HepG2 (cell line): Measurements from ENCODE around the gene TMEM170B. TPM values are rescaled to one million over a fixed set of nuclear protein-coding genes. Genes with fewer than 3 reads are reported as not detected.

Source experiments
- AHDC1 ChIP-seq: sonication (generic); formaldehyde crosslinking; IDR thresholded peaks from 2 replicates; pipeline ENCODE4 v1.5.1; 2020; ENCODE audit warnings: mild to moderate bottlenecking, missing genetic modification reagents, borderline replicate concordance
- IKZF5 ChIP-seq: IDR thresholded peaks from 2 replicates; pipeline ENCODE4 v1.6.1; 2018; ENCODE audit warnings: missing genetic modification reagents, mild to moderate bottlenecking, missing compliant biosample characterization
- KAT7 ChIP-seq: IDR thresholded peaks from 2 replicates; pipeline ENCODE4 v1.6.1; 2018; ENCODE audit warnings: borderline replicate concordance, missing compliant biosample characterization
- KDM2A ChIP-seq: sonication (generic); formaldehyde crosslinking; IDR thresholded peaks from 2 replicates; pipeline ENCODE4 v1.4.0; 2020; ENCODE audit warnings: low read depth, missing genetic modification reagents, borderline replicate concordance
- NFE2L2 ChIP-seq: fragments of 150-350 bp; IDR thresholded peaks from 2 replicates; pipeline ENCODE4 v1.6.1; 2014; ENCODE audit warnings: low read length
- NR2F2 ChIP-seq: IDR thresholded peaks from 2 replicates; pipeline ENCODE4 v1.6.1; 2012; ENCODE audit warnings: low read depth, inconsistent platforms, borderline replicate concordance
- THAP9 ChIP-seq: sonication (generic); formaldehyde crosslinking; IDR thresholded peaks from 2 replicates; pipeline ENCODE4; 2020; ENCODE audit warnings: missing genetic modification reagents, mild to moderate bottlenecking, borderline replicate concordance
- ZBTB43 ChIP-seq: sonication (generic); formaldehyde crosslinking; conservative IDR thresholded peaks from 2 replicates; pipeline ENCODE4 v1.4.0; 2020; ENCODE audit warnings: missing genetic modification reagents
- ZFY ChIP-seq: sonication (generic); formaldehyde crosslinking; IDR thresholded peaks from 2 replicates; pipeline ENCODE4 v1.4.0; 2020; ENCODE audit warnings: missing genetic modification reagents
- ZNF569 ChIP-seq: sonication (generic); formaldehyde crosslinking; IDR thresholded peaks from 2 replicates; pipeline ENCODE4 v1.5.0; 2020; ENCODE audit warnings: mild to moderate bottlenecking, missing genetic modification reagents, moderate library complexity, borderline replicate concordance
- ZNF792 ChIP-seq: IDR thresholded peaks from 2 replicates; pipeline ENCODE4 v1.6.1; 2016
- polyA plus RNA-seq, 8 experiments: library from polyadenylated mRNA; depleted of rRNA in 3 of 8; stranded (reverse) in 7 of 8; unstranded in 1 of 8; fragments of >200 nt; fragmentation: Illumina TruSeq in 4 of 8; extraction: Trizol in 4 of 8; gene quantifications; 2 replicates each; pipeline versions ENCODE4 v1.2.1 to v1.2.3, GENCODE V29; 2011 to 2016; ENCODE audit warnings: low read depth in 4 of 8, missing spikeins in 1 of 8, mixed read lengths in 1 of 8; ENCODE audit not compliant: insufficient read depth in 1 of 8
- total RNA-seq, 5 experiments: library from RNA; depleted of rRNA; stranded (reverse); fragments of >200 nt; fragmentation: Illumina TruSeq; extraction: Trizol; gene quantifications; 2 replicates each; pipeline ENCODE4 v1.2.3, GENCODE V29; 2016; ENCODE audit warnings: low read depth in 1 of 5

The TMEM170B gene
- total and polyA plus RNA-seq, 2 of the 13 experiments (the other 11 are each of a cell fraction or from before 2014, with no cell fraction given): 3.3 to 9.4 TPM

GRCh38 chr6:11538052-11538818 is 686 bp downstream of the TMEM170B start (continued):
- TF ChIP-seq ZNF569 (CRISPR knock-in tag): peak; percentile 74; the same call in 1 of the 2 replicates
- 0 out of 2 replicates have a peak, but pooled peaks have one; percentile 43 for TF ChIP-seq ZFY (CRISPR knock-in tag)
- 0 out of 2 replicates have a peak, but pooled peaks have one; percentile 56 for TF ChIP-seq KAT7 (CRISPR knock-in tag)
- TF ChIP-seq AHDC1 (CRISPR knock-in tag): no peak
- peak; percentile 19; the same call in 1 of the 2 replicates for TF ChIP-seq NR2F2
- no peak for TF ChIP-seq ZBTB43 (CRISPR knock-in tag)
- TF ChIP-seq THAP9 (CRISPR knock-in tag): peak; percentile 60; the same call in 1 of the 2 replicates
- no peak for TF ChIP-seq NFE2L2
- peak; percentile 56; the same call in 1 of the 2 replicates for TF ChIP-seq KDM2A (CRISPR knock-in tag)
- 0 out of 2 replicates have a peak, but pooled peaks have one; percentile 18 for TF ChIP-seq IKZF5 (CRISPR knock-in tag)
- TF ChIP-seq ZNF792 (CRISPR knock-in tag): no peak
